ENCODE results near the gene KAZALD1. TPM values are rescaled to one million over a fixed set of nuclear protein-coding genes. Genes with fewer than 3 reads are reported as not detected.
"Not testable (repeated sequence)": the region's sequence is repeated elsewhere in the genome, so short reads cannot be mapped to it uniquely, and the experiment has no call there.

KAZALD1 gene
- total RNA-seq, 6 experiments from 2014 or later, result 0.22 to 1.1 (median 0.57) TPM

GRCh38 chr10:101031128-101031795 lies 30.5 kb upstream of the KAZALD1 start, which contains the start of the genes PDZD7 and SFXN3:
TSS of gene PDZD7 (minus strand) at chr10:101031129. CDS start at chr10:101030219, 910 bp downstream.
TSS of gene SFXN3 (plus strand) at chr10:101031234. CDS start at chr10:101034695, 3,461 bp downstream.
- ATAC-seq (peak; percentile 89 to 96 (median 95)), DNase-seq (peak; percentile 98 to 99 (median 99))
- intact Hi-C loops (cut with DNase I), result no loop called here
- no peaks in the 10 kb centered on the region for H3K9me3 ChIP-seq
- peak within 1 kb of the TSS; percentile 58 to 78 (median 66) for H3K4me3 ChIP-seq
- no peaks in the 10 kb centered on the region for H3K36me3 ChIP-seq
- H3K27me3 ChIP-seq, result no peaks in the 10 kb centered on the region
- WGBS (ENCODE audit: insufficient coverage, low coverage, low lambda C conversion rate, missing lambda C conversion rate), result 0% methylated on average over 12 of the region's 38 CpGs
- H3K27ac ChIP-seq, result peak within 1 kb of the TSS; percentile 81 to 90 (median 90)
- TF ChIP-seq POLR2A (IDR thresholded peaks at IDR 0.05) (peak; percentile 25), CTCF (IDR thresholded peaks at IDR 0.05) (no peak)
- peaks cover 0 to 12% (median 0%) of the 10 kb centered on the region in 4 donors for H3K4me1 ChIP-seq

GRCh38 chr10:101031796-101032636 lies 29.8 kb upstream of the KAZALD1 start:
- Histone ChIP-seq H3K9me3 (no peaks in the 10 kb centered on the region), H3K36me3 (peaks cover 0 to under 1% (median 0%) of the 10 kb centered on the region in 4 donors)

GRCh38 chr10:101032637-101033224 lies 29.1 kb upstream of the KAZALD1 start:
- H3K27ac ChIP-seq, result peak overlapping the region; percentile 81 to 90 (median 90)
- H3K4me3 ChIP-seq, result peak overlapping the region; percentile 58 to 78 (median 66)
- intact Hi-C loops (cut with DNase I), result no loop called here
- ATAC-seq (peak; percentile 8 to 58 (median 33)), DNase-seq (peak in 1 of 3 donors; percentile 42)
- no CpG with 5 or more reads among the region's 6 CpGs for WGBS (ENCODE audit: insufficient coverage, low coverage, low lambda C conversion rate, missing lambda C conversion rate)
- H3K36me3 ChIP-seq, result peaks cover 0 to 5% (median 1%) of the 10 kb centered on the region in 4 donors
- TF ChIP-seq CTCF (IDR thresholded peaks at IDR 0.05) (no peak), POLR2A (IDR thresholded peaks at IDR 0.05) (no peak)
- H3K9me3 ChIP-seq, result no peaks in the 10 kb centered on the region
- H3K4me1 ChIP-seq, result peaks cover 0 to 12% (median 0%) of the 10 kb centered on the region in 4 donors
- H3K27me3 ChIP-seq, result no peaks in the 10 kb centered on the region

More at GRCh38 chr10:101031796-101032636, 29.8 kb upstream of the KAZALD1 start:
- ATAC-seq, result peak; percentile 46 to 64 (median 52)
- TF ChIP-seq POLR2A (IDR thresholded peaks at IDR 0.05) (peak; percentile 45), CTCF (IDR thresholded peaks at IDR 0.05) (no peak)
- Histone ChIP-seq H3K27ac (peak overlapping the region; percentile 81 to 90 (median 90)), H3K4me1 (peaks cover 0 to 12% (median 0%) of the 10 kb centered on the region in 4 donors), H3K27me3 (no peaks in the 10 kb centered on the region), H3K4me3 (peak overlapping the region; percentile 58 to 78 (median 66))
- intact Hi-C loops (cut with DNase I), result no loop called here
- DNase-seq, result peak; percentile 71 to 84 (median 82)
- under 1% methylated on average over 22 of the region's 47 CpGs for WGBS (ENCODE audit: insufficient coverage, low coverage, low lambda C conversion rate, missing lambda C conversion rate)

- DNase-seq, result no peak
- TF ChIP-seq CTCF (IDR thresholded peaks at IDR 0.05) (no peak), POLR2A (IDR thresholded peaks at IDR 0.05) (no peak)
- Histone ChIP-seq H3K27ac (peak overlapping the region in 2 of 3 donors; percentile 81 to 90), H3K4me3 (no peak overlapping the region), H3K4me1 (peaks cover 0 to 12% (median 0%) of the 10 kb centered on the region in 4 donors), H3K9me3 (no peaks in the 10 kb centered on the region), H3K36me3 (peaks cover 0 to 5% (median 1%) of the 10 kb centered on the region in 4 donors), H3K27me3 (no peaks in the 10 kb centered on the region)
- 92% methylated on average over 2 of the region's 3 CpGs for WGBS (ENCODE audit: insufficient coverage, low coverage, low lambda C conversion rate, missing lambda C conversion rate)
- no peak for ATAC-seq
- intact Hi-C loops (cut with DNase I), result no loop called here
Measured at GRCh38 chr10:101033276-101033675, 28.5 kb upstream of the KAZALD1 start.

GRCh38 chr10:101034404-101034803 lies 27.4 kb upstream of the KAZALD1 start:
- H3K4me1 ChIP-seq, result peaks cover 0 to 12% (median 0%) of the 10 kb centered on the region in 4 donors
- H3K36me3 ChIP-seq; ATAC-seq; DNase-seq; H3K27ac ChIP-seq; intact Hi-C loops (cut with DNase I); H3K4me3 ChIP-seq; H3K27me3 ChIP-seq; H3K9me3 ChIP-seq: not testable (repeated sequence)
- WGBS (ENCODE audit: insufficient coverage, low coverage, low lambda C conversion rate, missing lambda C conversion rate), result 87% methylated on average over 3 of the region's 4 CpGs
